ENCODE measurements around the gene MTRFR.

GRCh38 chr12:123273166-123273565 lies 39.9 kb downstream of the MTRFR start:
- TF ChIP-seq CTCF (IDR thresholded peaks at IDR 0.05) (no peak), POLR2A (IDR thresholded peaks at IDR 0.05) (no peak), POLR2AphosphoS5 (IDR thresholded peaks at IDR 0.05) (no peak), EP300 (IDR thresholded peaks at IDR 0.05) (no peak)

All from suprapubic skin (tissue), 4 donors.